A549 (cell line): ENCODE measurements around the gene GAD2.

ENCODE experiments used
- CEBPB ChIP-seq, 2 experiments: fragments of >200 bp in 1 of 2; sonication (Bioruptor Twin) in 1 of 2; formaldehyde crosslinking in 1 of 2; IDR thresholded peaks; 2 replicates each; pipeline ENCODE4 v1.6.1; 2012 to 2016
- CTCF ChIP-seq: fragments of >200 bp; sonication (Bioruptor Twin); formaldehyde crosslinking; IDR thresholded peaks from 3 replicates; pipeline ENCODE4 v1.5.1; 2016
- FOSL2 ChIP-seq, 2 experiments: fragments of 450-650 bp in 1 of 2; fragments of >200 bp in 1 of 2; sonication (Bioruptor Twin) in 1 of 2; formaldehyde crosslinking; IDR thresholded peaks; 2 replicates each; pipeline versions ENCODE4 v1.5.0 to v1.6.1; 2016 to 2020; ENCODE audit warnings: mild to moderate bottlenecking in 1 of 2, moderate library complexity in 1 of 2
- PBX3 ChIP-seq: IDR thresholded peaks from 2 replicates; pipeline ENCODE4 v1.6.1; 2012
- POLR2A ChIP-seq: IDR thresholded peaks from 2 replicates; pipeline ENCODE4 v1.6.1; 2012; ENCODE audit warnings: mild to moderate bottlenecking, low read length
- RFX5 ChIP-seq: fragments of 450-650 bp; IDR thresholded peaks from 2 replicates; pipeline ENCODE4 v1.7.1; 2014; ENCODE audit warnings: antibody characterized with exemption, mild to moderate bottlenecking, moderate library complexity
- SMC3 ChIP-seq: fragments of >200 bp; sonication (Bioruptor Twin); formaldehyde crosslinking; IDR thresholded peaks from 3 replicates; pipeline ENCODE4 v1.6.1; 2018; ENCODE audit warnings: inconsistent platforms

GRCh38 chr10:26214004-26214403, 2.6 kb upstream of the GAD2 start:
- TF ChIP-seq FOSL2 (IDR thresholded peaks at IDR 0.05) (no peak), FOSL2 (CRISPR knock-in tag; IDR thresholded peaks at IDR 0.05) (no peak), PBX3 (no peak), RFX5 (no peak), POLR2A (no peak), SMC3 (no peak), CEBPB (IDR thresholded peaks at IDR 0.05) (no peak), CTCF (no peak)
